Measurements from ENCODE around the gene IGF2BP2.
"Not testable (repeated sequence)": the region's sequence is repeated elsewhere in the genome, so short reads cannot be mapped to it uniquely, and the experiment has no call there.

The IGF2BP2 gene

DNA sequence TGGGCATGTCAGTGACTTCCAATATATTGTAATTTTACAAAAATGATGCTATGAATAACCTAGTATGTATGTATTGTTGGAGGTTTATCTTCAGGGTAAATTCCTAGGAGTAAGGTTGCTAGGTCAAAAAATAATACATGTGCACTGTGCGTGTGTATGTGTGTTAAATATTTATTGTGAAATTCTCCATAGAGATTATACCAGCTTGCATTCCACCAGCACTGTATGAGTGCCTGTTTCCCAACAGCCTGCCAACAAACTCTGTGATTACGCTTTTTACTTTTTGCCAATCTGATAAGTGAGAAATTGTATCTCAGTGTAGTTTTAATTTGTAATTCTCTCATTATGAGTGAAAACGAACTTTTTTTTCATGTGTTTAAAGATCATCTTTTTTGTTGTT lies 12.6 kb upstream of the IGF2BP2 start:
- DNase-seq (ENCODE audit: low read depth): no peak

DNA sequence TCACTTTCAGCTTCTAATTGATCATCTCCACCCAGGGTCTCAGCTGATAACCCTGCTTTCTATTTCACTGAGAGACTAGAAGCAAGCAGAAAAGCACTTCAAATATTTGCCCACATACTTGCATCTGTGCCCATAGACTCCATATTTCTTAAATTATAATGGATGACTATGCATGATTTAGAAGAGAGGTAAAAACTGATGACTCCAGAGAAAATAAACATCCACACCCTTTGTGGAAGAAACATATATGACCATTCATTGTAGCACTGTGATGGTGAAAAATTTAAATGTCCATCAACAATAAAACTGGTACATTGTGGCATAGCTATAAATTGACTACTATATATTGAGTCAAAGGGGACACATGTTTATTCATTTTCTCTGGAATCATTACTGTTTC lies 7.1 kb upstream of the IGF2BP2 start:
- DNase-seq (ENCODE audit: low read depth): no peak

DNA sequence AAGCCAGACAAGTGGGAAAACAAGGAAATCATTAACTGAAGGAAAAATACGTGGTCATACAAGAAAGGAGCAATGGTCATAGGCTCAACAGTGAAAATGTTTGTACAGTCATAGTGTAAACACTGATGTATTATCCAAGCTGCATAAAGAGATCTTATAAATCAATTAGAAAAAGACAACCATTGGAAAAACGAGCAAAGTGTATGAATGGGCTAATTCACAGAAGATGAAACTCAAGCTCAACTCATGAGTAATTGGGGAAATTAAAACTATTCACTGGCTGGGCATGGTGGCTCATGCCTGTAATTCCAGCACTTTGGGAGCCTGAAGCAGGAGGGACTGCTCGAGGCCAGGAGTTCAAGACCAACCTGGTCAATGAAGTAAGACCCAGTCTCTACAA lies 6.4 kb upstream of the IGF2BP2 start:
- DNase-seq (ENCODE audit: low read depth): no peak

DNA sequence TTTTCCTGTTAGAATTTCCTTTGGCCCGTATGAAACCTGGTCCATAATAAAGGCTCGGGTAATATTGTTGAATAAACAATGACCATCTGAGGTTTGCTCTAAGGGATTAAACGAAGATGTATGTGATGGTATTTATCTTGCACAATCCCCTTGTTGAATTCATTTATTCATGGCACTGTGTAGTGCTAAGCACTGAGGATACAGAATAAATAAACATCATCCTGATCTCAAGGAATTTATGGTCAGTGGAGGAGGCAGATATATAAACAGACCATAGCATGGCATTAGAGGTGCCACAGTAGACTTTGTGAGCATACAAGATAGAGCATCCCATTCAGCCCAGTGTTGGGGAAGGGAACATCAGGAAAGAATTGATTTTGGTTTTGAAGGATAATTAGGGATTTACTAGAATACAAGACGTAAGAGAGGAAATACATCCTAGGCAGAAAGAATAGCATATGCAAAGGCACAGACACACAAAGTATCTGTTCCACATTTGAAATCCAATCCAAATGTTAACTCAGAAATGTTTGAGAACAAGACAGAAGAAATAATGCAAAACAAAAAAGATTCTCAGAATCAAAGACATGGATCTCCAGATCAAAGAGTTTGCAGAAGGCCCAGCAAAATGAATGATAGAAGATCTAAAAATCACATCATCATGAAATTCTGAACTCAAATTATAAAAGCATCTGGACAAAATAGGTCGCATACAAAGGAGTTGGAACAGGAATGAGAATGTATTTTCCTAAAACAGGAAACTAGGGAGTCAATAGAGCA lies 5.4 kb upstream of the IGF2BP2 start:
- no peak for DNase-seq (ENCODE audit: low read depth)

DNA sequence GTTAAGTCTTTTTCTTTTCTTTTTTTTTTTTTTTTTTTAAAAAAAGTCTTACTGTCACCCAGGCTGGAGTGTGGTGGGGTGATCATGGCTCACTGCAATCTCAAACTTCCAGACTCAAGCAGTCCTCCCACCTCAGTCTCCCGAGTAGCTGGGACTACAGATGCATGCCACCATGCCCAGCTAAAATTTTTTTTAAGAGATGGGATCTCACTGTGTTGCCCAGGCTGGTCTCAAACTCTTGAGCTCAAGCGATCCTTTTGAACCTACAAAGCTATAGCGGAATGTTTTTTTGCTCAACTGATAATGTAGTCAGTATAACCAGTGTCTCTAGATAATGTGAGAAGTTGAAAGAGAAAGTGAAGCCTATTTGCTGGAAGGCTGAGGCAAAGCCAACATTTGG lies 3.9 kb upstream of the IGF2BP2 start:
- no peak for DNase-seq (ENCODE audit: low read depth)

DNA sequence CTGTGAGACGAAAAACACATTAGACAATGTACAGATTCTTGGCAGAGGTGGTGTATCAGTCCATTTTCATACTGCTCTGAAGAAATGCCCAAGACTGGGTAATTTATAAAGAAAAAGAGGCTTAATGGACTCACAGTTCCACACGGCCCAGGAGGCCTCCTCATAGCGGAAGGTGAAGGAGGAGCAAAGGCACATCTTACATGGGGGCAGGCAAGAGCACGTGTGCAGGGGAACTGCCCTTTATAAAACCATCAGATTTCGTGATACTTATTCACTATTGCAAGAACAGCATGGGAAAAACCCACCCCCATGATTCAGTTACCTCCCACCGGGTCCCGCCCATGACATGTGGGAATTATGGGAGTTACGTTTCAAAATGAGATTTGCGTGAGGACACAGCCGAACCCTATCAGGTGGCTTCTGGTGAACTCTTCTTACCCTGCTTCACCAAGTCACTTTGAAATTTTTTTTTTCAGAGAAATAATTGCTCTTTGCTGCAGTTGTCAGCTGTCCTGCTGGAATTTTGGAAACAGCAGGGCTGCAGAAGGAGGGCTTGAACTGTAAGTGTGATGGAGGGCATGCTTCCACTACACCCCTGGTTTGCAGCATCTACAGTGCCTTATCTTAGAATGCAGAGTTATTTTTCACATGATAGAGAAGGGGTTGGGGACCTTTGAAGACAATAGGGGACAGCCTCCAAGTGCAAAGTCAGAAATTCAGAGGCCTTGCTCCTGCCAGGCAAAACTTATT lies 2.9 kb upstream of the IGF2BP2 start:
- DNase-seq (ENCODE audit: low read depth): no peak

DNA sequence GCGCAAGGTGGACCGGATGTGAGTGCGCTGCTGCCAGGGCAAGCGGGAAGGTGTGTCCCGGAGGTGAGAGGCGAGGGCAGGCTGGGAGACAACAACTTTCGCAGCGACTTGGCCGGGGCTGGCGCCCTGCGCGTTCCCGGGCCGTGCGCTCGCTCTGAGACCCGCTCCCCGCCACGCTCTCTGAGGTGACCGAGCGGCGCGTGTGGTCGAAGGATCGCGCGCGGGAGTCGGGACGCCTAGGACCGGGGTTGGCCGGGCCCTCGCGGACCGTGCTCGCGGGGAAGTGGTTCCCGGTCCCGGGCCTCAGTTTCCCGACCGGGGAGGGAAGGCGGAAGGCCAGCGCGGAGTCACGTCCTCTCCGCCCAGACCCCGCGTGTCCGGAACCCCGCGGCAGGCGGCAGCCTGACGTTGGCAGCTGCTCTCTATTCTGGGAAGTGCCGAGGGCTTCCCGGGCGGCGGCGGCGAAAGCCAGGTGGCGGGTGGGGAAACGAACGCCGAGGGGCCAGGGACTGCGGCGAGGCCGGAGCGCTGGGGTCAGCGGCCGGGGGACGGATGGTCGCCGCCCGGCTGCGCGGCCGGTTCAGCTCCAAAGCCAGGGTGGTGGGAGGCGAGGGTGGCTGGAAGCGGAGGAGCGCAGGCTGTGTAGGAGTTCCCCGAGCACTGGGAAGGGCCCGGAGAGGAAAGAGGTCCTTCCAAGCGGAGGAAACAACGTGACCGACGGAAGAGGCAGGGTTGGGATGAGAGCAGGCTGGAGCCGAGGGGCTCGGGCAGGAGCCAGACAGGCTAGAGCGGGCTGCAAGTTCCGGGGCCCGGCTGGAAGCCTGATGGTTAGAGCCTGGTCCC lies 1.0 kb upstream of the IGF2BP2 start:
- no peak for DNase-seq (ENCODE audit: low read depth)

DNA sequence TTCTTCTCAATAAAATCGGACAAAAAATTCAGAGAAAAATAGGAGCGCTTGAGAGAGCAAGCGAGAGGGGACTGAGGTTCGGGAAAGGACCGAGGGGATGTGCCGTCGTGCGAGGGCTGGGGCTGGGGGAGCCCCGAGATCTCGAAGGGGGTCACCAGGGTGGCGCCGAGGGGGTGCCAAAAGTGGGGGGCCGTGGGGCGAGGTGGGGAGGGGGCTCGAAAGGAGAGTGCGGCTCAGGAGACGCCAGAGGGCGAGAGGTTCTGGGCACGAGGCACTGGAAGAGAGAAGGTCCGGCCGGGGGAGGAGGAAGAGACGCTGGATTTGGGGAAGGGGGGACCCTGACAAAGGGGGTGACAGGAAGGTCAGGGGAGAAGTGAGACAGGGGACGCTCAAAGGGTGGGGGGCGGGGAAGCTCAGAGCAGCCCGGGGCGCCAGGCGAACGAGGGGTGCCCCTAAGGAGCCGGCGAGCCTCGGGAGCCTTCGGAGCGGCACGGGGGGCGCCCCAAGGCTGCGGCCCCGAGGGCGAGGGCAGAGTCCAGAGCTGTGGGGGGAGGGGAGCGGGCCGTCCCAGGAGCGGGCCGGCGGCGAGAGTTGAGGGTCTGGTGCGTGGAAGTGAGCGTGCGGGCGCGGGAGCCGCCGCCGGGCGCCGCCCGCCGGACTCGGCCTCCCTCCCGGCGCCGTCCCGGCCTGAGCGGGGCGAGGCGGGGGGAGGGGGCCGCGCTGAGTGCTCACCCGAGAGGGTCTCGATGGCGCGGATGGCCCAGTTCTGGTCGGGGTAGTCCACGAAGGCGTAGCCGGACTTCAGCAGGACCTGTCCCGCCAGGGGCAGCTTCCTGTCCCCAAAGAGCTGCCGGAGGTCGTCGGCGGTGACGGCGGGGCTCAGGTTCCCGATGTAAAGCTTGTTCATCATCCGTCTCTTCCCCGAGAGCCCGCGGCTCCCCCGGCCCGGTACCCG lies 514 bp downstream of the IGF2BP2 start:
- no peak for DNase-seq (ENCODE audit: low read depth)

DNA sequence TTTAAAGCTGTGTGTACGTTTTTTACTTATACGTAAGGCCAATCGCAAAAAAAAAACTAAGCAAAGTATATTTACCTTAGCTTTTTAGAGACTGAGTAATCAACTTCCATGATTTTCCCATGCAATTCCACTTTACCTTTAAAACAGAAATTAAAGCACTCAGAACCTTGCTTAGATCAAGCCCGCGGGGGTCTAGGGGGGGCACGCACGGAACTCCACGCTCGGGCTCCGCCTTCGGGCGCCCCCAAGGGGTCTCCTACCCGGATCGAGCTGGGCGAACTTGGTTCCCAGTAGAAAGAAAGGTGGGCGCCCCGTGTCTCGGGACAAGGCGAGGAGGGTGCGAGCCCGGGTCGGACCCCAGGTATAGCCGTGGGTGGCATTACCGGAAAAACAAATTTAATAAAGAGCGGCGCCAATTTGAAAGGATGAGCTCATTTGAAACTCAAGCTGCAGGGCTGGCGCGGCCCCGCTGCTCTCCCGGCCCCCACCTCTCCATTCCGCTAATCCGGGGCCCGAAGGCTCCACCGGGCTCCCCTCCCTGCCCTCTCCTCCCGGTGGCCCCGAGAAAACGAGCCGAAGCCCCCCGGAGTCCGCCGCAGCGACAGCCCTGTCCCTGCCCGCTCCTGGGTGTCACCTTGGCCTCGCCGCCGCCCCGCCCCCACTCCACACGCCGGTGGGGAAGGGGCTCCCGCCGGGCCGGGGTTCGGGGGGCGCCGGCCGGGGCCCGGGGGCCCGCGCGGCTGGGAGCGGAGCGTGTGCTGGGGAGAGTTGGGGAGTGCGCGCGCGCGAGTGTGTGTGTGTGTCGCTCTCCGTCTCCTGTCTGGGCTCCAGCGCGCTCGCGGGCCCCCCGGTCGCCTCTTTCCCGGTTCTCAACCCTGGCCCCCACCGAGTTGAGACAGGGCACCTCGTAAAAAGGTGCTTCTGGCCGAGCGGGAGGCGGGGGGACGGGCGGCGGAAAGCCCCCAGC lies 1.5 kb downstream of the IGF2BP2 start:
- no peak for DNase-seq (ENCODE audit: low read depth)

DNA sequence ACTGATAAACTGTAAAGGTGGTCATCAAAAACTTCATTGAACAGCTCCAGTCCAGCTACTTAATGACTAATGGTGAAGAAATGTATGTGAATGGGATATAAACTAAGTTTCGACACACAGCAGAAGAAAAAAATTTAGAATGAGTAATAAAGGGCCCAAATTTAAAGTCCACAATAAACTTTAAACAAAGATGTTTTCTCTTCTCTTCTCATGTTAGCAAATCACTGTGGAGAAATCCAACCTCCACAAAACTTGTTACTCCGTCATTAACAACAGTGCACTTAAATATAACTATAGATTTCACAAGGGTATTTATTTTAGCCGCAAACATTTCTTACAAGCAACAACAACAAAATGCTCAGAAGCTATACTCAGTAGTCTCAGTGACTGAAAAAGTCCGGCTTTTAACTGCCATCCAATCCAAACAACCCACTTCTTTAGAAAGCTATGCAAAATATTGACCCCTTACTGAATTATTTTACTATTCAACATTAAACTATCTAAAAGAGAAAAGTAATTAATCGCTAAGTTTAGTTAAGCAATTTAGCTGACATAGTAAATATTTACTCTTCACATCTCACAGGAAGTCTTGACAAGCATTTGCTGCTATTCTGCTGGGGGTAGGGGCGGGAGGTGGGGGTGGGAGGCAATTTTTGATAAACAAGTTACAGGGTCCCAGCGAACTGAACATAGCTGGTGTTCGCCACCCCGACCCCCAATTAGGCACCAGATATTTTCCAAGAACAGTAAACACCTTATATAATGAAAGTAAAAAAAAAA lies 2.4 kb downstream of the IGF2BP2 start:
- DNase-seq (ENCODE audit: low read depth): no peak

DNA sequence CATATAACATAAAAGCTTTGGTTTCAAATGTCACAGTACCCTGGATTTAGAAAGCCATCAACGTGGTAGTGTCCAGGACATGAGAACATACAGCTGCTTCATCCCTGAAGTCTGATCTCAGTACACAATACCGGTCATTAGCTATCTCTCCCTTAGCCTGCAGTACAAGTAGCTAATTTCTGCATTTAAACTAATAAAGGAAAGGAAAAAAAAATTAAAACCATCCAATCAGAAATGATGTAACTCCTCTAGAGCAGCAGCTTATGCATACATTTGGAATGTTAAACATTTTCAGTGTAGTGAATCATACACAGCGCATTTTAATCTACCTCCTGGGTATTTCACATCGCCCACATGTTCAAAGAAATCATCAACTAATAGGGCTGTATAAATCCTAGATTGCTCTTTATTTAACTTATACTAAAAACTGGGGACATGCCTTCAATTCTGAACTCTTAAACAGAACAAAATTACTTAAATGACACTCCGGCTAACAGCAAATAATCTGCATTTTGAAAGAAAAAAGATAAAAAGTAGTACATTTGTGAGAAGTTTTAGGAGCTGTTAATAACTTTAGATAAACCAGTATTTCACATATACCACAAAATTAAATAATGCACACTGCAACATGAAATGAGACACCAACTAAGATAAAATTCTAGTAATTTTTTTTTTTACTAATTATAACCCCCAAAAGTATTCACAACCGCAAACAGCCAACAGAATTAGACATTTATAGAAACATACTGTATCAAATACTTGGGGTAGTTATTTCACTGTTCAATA lies 3.7 kb downstream of the IGF2BP2 start:
- DNase-seq (ENCODE audit: low read depth): no peak

DNA sequence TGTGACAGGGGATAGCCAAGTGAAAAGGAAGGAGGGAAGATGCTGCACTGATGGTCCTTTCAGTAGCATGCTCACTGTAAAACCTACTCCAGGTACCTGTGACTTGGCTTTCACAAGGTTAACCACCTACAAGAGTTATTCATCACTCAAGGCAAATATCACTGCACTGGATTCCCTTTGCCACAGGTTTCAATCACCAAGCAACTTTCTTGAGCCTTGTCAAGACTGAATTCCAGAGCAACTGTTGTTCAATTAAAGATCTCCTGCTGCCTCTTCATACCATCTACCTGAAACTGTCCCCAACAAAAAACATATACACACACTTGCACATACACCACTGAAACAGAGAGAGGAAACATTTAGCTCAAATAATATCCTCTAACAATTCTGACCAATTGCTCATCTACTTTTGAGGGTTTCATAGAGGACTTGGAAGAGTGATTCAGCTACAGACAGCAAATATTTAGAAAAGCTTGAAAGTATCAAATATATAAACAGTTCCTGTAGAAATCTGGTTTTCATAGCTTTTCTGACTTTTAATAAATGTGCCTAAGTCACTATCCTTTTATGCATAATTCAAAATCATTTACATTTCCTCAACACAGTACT lies 6.5 kb downstream of the IGF2BP2 start:
- DNase-seq (ENCODE audit: low read depth): no peak

DNA sequence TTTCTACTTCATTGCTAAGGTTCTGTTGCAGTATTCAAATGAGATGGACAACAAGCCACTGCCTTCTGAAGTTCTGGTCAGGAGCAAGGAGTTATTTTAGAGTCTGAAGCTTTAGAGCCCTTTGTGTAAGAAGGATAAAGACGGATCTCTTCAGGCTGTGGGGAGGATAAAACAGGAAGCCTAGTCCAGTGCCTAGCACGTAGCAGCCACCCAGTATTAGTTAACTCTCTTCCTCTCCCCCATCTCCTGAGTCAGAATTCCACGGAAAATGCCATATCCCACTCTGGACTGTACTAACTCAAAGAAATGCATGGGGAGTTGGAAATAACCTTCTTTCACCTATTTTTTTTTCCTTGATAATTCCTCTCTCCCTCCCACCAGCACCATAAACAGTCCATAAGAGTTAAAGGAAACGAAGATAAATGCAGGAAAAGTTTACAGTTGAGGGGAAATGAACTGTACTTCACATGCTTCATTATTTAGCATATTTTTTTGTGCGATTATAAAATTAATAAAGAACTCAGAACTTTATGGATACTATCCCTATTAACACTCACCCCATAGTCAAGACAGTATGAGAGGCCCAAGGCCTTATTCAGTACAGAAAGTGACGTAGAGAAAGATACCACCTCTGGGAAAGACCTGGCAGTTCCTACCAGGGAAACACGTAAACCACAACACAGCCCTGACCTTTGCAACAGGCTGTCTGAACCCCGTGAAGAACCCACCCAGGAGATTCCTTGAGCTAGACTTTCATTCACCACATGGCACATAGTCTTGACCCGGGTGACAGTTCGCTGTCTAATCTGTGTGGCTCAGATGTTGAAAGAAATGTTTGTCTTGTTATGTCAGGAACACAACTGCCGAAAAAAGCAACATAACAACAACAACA lies 9.2 kb downstream of the IGF2BP2 start:
- DNase-seq (ENCODE audit: low read depth): no peak

DNA sequence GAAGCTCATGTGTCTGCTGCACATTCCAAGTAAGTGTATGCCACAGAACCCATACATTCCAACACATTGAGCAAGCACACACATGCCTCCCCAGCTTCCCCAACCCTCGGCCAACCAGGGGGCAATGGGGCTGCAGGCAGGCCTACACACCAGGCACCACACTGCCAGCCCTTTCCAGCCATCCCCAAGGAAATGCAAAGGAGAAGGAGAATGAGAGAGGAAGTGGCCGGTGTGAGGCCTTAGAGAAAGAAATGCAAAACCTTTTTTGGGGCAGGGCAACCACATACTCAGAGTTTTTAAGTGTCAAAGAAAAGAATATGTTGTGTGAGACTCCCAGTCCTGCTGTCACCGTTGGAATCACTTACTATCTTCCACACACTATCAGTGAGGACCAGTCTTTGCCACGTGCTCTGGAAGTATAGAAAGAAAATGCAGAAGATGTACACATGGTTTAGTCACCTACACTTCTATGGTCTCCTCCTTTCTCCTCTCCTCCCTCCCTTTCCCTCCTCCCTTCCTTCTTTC lies 11.1 kb downstream of the IGF2BP2 start:
- no peak for DNase-seq (ENCODE audit: low read depth)

DNA sequence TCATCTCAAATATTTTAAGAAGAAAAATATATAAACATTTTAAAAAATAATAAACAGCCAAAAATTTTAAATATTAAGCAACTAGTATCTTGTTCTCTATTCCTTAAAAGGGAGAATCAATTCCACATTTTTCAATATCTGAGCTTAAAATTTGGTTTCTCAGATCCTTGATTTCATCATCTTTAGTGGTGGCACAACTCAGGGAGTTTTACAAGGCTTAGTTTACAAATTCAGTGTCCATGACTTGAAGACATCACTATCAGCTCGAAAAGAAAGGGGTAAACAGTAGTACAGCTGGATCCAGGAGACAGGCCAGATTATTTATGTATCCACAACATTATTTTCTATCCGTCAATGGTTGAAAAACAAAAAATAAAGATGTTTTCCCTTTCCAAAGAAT lies 11.6 kb downstream of the IGF2BP2 start:
- no peak for DNase-seq (ENCODE audit: low read depth)

DNA sequence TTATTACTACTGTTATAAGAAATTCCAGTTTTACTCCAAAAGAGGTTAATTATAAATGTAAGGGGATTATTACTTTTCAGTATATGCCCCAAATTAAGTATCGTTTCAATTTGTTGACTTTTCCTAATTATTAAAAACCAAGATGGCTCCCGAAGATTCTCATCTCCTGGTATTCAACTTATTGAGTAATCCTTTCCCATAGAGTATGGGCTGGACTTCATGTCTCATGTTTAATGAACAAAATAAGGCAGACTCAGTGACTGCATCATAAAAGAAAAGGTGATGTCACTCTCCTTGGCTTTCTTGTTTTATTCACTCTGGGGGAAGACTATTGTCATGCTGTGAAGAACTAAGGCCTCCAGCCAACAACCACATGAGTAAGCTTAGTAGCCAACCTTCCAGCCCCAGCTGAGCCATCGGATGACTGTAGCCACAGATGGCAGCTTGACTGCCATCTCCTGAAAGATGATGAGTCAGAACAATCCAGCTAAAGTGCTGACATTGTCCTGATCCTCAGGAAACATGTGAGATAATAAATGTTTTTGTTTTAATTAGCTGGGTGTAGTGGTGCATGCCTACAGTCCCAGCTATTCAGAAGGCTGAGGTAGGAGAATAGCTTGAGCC lies 17.3 kb downstream of the IGF2BP2 start:
- DNase-seq (ENCODE audit: low read depth): no peak

DNA sequence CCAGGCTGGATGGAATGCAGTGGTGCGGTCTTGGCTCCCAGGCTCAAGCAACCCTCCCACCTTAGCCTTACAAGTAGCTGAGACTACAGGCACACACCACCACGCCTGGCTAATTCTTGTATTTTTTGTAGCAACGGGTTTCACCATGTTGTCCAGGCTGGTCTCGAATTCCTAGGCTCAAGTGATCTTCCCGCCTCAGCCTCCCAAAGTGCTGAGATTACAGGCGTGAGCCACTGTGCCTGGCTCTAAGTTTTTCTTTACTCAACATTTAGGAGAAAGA lies 26.1 kb downstream of the IGF2BP2 start:
- not testable (repeated sequence) for DNase-seq (ENCODE audit: low read depth)
